Thymus (tissue), 11 donors: ENCODE results near the gene CELA2A. TPM values are rescaled to one million over a fixed set of nuclear protein-coding genes. Genes with fewer than 3 reads are reported as not detected.
"Not testable (repeated sequence)": the region's sequence is repeated elsewhere in the genome, so short reads cannot be mapped to it uniquely, and the experiment has no call there.

Experiments used
- DNase-seq, 9 donors: peaks; one replicate each; pipeline ENCODE4 v3.0.0-alpha.2; 2013; ENCODE audit warnings: low spot score in 9 of 9, low read depth in 6 of 9, missing footprints in 1 of 9
- H3K27ac ChIP-seq, 2 donors: one replicate each; pipeline ENCODE4 v1.5.1; 2013; ENCODE audit warnings: control low read depth in 1 of 2, low read depth in 1 of 2, low read length in 1 of 2, mild to moderate bottlenecking in 1 of 2, moderate library complexity in 1 of 2
- H3K27me3 ChIP-seq, 2 donors: one replicate each; pipeline ENCODE4 v1.5.1; 2013; ENCODE audit warnings: low read length in 1 of 2; ENCODE audit not compliant: control insufficient read depth in 2 of 2, insufficient read depth in 1 of 2
- H3K36me3 ChIP-seq, 2 donors: one replicate each; pipeline ENCODE4 v1.5.1; 2013; ENCODE audit warnings: low read length in 1 of 2, mild to moderate bottlenecking in 1 of 2, moderate library complexity in 1 of 2; ENCODE audit not compliant: control insufficient read depth in 2 of 2, insufficient read depth in 2 of 2
- H3K4me1 ChIP-seq, 2 donors: one replicate each; pipeline ENCODE4 v1.5.1; 2013; ENCODE audit warnings: low read length in 2 of 2; ENCODE audit not compliant: control insufficient read depth in 2 of 2, insufficient read depth in 2 of 2
- H3K4me3 ChIP-seq, 2 donors: one replicate each; pipeline ENCODE4 v1.5.1; 2013; ENCODE audit warnings: low read length in 2 of 2, control low read depth in 1 of 2, mild to moderate bottlenecking in 1 of 2
- H3K9me3 ChIP-seq, 2 donors: one replicate each; pipeline ENCODE4 v1.5.1; 2013; ENCODE audit warnings: low read length in 1 of 2, mild to moderate bottlenecking in 1 of 2; ENCODE audit not compliant: control insufficient read depth in 2 of 2, insufficient read depth in 1 of 2
- WGBS: extraction: QIAGEN DNeasy Blood & Tissue Kit; methylation state at CpG from one replicate; pipeline ENCODE4 v1.1.7; 2013; 5-methylcytosine and 5-hydroxymethylcytosine counted together
- polyA plus RNA-seq: library from polyadenylated mRNA; stranded (reverse); fragments of 200-250 nt; gene quantifications from one replicate; pipeline ENCODE4 v1.2.3, GENCODE V29; 2013
- total RNA-seq: library from RNA; stranded (reverse); fragments of 120-200 nt; gene quantifications from one replicate; pipeline ENCODE4 v1.2.4, GENCODE V29; 2013
- donor health status: healthy.

Gene CELA2A
- total and polyA plus RNA-seq, 2 donors = 0.14 to 0.41 TPM

- Histone ChIP-seq H3K9me3 (no peaks in the 10 kb centered on the region), H3K4me1 (peaks cover 7 to 20% of the 10 kb centered on the region in 2 donors), H3K27ac (no peak overlapping the region), H3K4me3 (no peak overlapping the region), H3K27me3 (no peaks in the 10 kb centered on the region), H3K36me3 (peaks cover 32 to 38% of the 10 kb centered on the region in 2 donors)
- DNase-seq = no peak
- 42% methylated on average over 13 of the region's 13 CpGs for WGBS
Measured at GRCh38 chr1:15424146-15424667, 32.3 kb upstream of the CELA2A start.

GRCh38 chr1:15424981-15425380 lies 31.6 kb upstream of the CELA2A start:
- DNase-seq = no peak
- Histone ChIP-seq H3K36me3 (peaks cover 32 to 44% of the 10 kb centered on the region in 2 donors), H3K27me3 (no peaks in the 10 kb centered on the region), H3K4me1 (peaks cover 7 to 18% of the 10 kb centered on the region in 2 donors), H3K4me3 (no peak overlapping the region), H3K9me3 (no peaks in the 10 kb centered on the region), H3K27ac (no peak overlapping the region)
- 99% methylated on average over 5 of the region's 5 CpGs for WGBS

GRCh38 chr1:15425521-15425920 lies 31.0 kb upstream of the CELA2A start:
- DNase-seq = no peak
- no peaks in the 10 kb centered on the region for H3K9me3 ChIP-seq
- no peaks in the 10 kb centered on the region for H3K27me3 ChIP-seq
- H3K4me1 ChIP-seq = peaks cover 7 to 18% of the 10 kb centered on the region in 2 donors
- no peak overlapping the region for H3K4me3 ChIP-seq
- peaks cover 35 to 44% of the 10 kb centered on the region in 2 donors for H3K36me3 ChIP-seq
- 96% methylated on average over 10 of the region's 10 CpGs for WGBS
- no peak overlapping the region for H3K27ac ChIP-seq

- Histone ChIP-seq H3K27me3 (no peaks in the 10 kb centered on the region), H3K9me3 (no peaks in the 10 kb centered on the region), H3K27ac (no peak overlapping the region), H3K4me1 (peaks cover 7 to 18% of the 10 kb centered on the region in 2 donors), H3K4me3 (no peak overlapping the region), H3K36me3 (peaks cover 33 to 44% of the 10 kb centered on the region in 2 donors)
- 85% methylated on average over 6 of the region's 6 CpGs for WGBS
- DNase-seq = no peak
Measured at GRCh38 chr1:15425958-15426357, 30.6 kb upstream of the CELA2A start.

GRCh38 chr1:15426492-15427279 lies 29.8 kb upstream of the CELA2A start:
- Histone ChIP-seq H3K4me3 (no peak overlapping the region), H3K27ac (no peak overlapping the region), H3K27me3 (no peaks in the 10 kb centered on the region), H3K9me3 (no peaks in the 10 kb centered on the region), H3K4me1 (peaks cover 7 to 18% of the 10 kb centered on the region in 2 donors), H3K36me3 (peaks cover 30 to 41% of the 10 kb centered on the region in 2 donors)
- WGBS = 94% methylated on average over 30 of the region's 30 CpGs
- no peak for DNase-seq

GRCh38 chr1:15427280-15427666 lies 29.3 kb upstream of the CELA2A start:
- DNase-seq = no peak
- H3K4me3 ChIP-seq = no peak overlapping the region
- H3K4me1 ChIP-seq = peaks cover 7 to 18% of the 10 kb centered on the region in 2 donors
- H3K9me3 ChIP-seq = no peaks in the 10 kb centered on the region
- WGBS = 96% methylated on average over 6 of the region's 6 CpGs
- no peak overlapping the region for H3K27ac ChIP-seq
- peaks cover 30 to 41% of the 10 kb centered on the region in 2 donors for H3K36me3 ChIP-seq
- no peaks in the 10 kb centered on the region for H3K27me3 ChIP-seq

- not testable (repeated sequence) for H3K27ac ChIP-seq, H3K27me3 ChIP-seq, DNase-seq, H3K4me3 ChIP-seq, H3K9me3 ChIP-seq
- WGBS = 95% methylated on average over 11 of the region's 11 CpGs
- peaks cover 7 to 17% of the 10 kb centered on the region in 2 donors for H3K4me1 ChIP-seq
- peaks cover 30 to 41% of the 10 kb centered on the region in 2 donors for H3K36me3 ChIP-seq
Measured at GRCh38 chr1:15428252-15428651, 28.3 kb upstream of the CELA2A start.

- no peak for DNase-seq
- Histone ChIP-seq H3K36me3 (peaks cover 30 to 41% of the 10 kb centered on the region in 2 donors), H3K4me1 (peaks cover 4 to 16% of the 10 kb centered on the region in 2 donors)
Measured at GRCh38 chr1:15428815-15429435, 27.6 kb upstream of the CELA2A start.

GRCh38 chr1:15429701-15430149 lies 26.8 kb upstream of the CELA2A start:
- H3K27me3 ChIP-seq = no peaks in the 10 kb centered on the region
- 96% methylated on average over 19 of the region's 19 CpGs for WGBS
- H3K4me3 ChIP-seq = no peak overlapping the region
- no peaks in the 10 kb centered on the region for H3K9me3 ChIP-seq
- peaks cover 30 to 38% of the 10 kb centered on the region in 2 donors for H3K36me3 ChIP-seq
- peaks cover 0 to 12% of the 10 kb centered on the region in 2 donors for H3K4me1 ChIP-seq
- DNase-seq = no peak
- H3K27ac ChIP-seq = no peak overlapping the region

More at GRCh38 chr1:15428815-15429435, 27.6 kb upstream of the CELA2A start:
- H3K27ac ChIP-seq = no peak overlapping the region
- 94% methylated on average over 18 of the region's 18 CpGs for WGBS
- H3K27me3 ChIP-seq = no peaks in the 10 kb centered on the region
- no peak overlapping the region for H3K4me3 ChIP-seq
- H3K9me3 ChIP-seq = no peaks in the 10 kb centered on the region
